GM10847 (cell line): ENCODE data around the gene HMCN1.

Experiments
- POLR2A ChIP-seq: IDR thresholded peaks from 2 replicates; pipeline ENCODE4 v1.6.1; 2011; ENCODE audit not compliant: insufficient read length; ENCODE audit errors: extremely low read depth

HMCN1 gene

GRCh38 chr1:185733818-185734735, at the start of gene HMCN1:
Gene HMCN1, plus strand, starts transcription at chr1:185734391. Its CDS starts 389 bp downstream, at chr1:185734780.
- no peak for TF ChIP-seq POLR2A

DNA sequence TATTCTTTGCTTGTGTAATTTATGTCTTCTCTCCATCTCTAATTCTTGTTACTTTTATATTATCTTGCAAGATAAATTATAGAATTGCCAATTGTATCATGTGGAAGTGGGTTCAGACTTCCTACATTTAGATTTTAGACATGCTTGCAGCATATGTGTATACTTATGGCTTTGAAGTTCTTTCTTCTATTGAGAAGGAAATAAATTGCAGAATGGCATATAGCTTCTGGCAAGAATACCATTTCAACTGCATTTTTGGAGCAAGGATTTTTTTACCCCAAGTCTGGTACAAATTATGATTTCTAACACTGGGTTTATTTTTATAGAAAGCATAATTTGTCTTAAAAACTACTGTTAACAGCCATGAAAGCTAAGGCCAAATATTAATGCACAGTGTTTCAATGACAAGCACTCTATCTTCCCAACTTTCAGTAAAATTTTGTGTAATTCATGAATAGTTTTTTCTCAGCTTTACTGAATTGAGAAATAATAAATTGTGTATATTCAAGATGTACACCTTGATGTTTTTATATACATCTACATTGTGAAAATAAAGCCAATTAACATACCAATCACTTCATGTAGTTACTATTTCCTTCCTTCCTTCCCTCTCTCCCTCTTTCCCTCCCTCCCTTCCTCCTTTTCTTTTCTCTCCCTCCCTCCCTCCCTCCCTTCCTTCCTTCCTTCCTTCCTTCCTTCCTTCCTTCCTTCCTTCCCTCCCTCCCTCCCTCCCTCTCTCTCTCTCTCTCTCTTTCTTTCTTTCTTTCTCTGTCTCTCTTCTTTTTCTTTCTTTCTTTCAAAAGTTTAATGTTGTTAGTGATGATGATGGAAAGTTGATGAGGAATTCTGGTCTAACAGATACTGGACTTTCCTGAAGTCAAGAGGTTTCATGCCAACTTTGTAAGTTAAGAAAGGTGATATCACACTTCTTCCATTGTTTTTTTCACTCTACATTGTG, 47.1 kb upstream of the HMCN1 start:
- no peak for TF ChIP-seq POLR2A

DNA sequence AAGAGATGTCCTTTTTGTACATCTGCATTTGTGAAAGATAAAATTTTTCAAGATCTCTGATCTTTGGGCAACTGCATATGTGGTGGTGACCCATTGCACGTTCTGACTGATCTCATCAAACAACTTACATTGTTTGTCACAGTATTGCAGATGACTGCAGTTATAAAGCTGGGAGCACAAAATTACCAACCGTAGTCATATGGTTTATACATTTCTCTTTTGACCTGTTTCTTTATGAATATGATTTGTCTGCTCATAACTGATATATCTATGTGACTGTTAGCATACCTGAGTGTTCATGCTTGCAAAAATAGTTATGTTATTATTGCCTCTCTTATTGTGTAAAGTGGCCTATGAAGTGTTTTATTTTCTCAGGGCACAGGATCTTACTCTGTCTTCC, 43.7 kb upstream of the HMCN1 start:
- no peak for TF ChIP-seq POLR2A

DNA sequence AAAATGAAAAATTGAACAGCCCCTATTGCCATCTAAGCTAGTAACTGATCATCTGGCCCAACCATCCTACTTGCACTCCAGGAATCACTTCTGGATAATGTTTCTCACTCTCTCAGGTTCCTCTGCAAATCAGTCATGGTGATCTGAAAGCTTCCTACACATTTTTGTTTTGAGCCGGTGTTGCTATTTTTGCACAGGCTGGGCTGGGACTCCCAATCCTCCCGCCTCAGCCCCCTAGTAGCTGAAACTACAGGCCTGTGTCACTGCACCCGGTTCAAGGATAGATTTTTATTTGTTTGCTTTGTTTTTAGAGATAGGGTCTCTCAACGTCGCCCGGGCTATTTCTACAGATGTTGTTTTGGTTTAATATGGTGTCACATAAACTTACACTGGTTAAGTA, 40.5 kb upstream of the HMCN1 start:
- no peak for TF ChIP-seq POLR2A

DNA sequence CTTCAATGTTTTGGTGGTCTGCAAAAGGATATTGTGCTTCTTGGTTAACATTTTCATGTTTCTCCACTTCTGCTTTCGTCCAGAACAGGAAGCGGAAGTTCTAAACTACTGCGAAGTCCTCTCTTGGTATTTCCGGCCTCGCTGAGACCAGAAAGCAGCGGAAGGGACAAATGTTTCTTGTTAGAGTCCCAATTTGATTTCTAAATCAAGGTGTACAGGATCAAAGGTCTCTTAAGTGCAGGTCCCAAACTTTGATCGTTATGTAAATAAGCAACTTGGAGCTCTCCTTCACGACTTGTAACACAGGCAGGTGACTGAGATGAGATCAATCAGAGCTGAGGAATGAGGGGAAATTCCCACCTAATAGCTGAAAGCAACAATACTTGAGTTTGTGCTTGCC, 40.1 kb upstream of the HMCN1 start:
- TF ChIP-seq POLR2A: no peak

- TF ChIP-seq POLR2A: no peak
These were observed 38.9 kb upstream of the HMCN1 start for GRCh38 chr1:185695299-185695698.

DNA sequence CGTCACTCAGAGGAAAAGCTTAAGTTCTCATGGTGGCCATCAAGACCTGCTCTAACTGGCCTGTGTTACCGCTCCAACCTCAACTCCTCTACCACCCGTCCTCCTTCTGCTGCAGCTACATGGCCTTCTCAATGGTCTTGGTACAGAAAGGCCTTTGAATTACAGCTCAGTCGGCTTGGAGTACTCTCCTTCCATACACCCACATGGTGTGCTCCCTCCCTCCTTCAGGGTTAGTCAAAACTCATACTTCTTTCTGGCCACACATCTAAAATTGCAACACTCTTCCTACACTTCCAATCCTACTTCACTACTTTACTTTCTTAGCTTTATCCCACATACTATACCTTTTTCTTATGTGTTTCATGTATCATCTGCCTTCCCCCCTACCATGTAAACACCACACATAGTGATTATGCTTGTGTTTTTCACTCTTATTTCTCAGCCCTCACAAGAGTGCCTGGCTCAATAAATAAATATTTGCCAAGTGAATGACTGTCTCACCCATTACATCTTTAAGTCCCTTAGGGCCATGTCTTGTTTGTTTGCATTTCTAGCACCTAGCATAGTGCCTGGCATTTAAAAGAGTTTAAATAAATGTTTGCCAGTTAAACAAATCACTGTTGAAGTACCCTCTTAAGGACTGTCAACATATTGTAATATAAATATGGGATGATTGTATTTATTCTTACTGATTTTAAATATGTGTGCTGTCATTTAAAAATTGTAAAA, 37.6 kb upstream of the HMCN1 start:
- TF ChIP-seq POLR2A: no peak

DNA sequence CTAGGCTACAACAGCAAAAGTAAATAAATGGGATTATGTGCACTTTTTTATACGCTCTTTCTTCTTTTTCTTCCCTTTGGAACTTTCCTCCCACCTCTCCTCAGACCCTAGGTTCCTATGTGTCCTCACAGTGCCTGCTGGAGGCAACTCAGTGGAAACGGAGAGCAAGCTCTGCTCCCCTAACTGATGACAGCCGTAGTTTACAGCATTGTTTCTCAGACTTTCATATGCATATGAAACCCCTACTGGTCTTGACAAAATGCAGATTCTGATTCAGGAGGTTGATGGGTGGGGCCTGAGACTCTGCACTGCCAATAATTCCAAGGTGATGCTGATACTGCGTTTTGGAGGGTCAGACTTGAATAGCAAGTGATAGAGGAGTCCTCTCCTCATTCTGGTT, 34.3 kb upstream of the HMCN1 start:
- TF ChIP-seq POLR2A: no peak

DNA sequence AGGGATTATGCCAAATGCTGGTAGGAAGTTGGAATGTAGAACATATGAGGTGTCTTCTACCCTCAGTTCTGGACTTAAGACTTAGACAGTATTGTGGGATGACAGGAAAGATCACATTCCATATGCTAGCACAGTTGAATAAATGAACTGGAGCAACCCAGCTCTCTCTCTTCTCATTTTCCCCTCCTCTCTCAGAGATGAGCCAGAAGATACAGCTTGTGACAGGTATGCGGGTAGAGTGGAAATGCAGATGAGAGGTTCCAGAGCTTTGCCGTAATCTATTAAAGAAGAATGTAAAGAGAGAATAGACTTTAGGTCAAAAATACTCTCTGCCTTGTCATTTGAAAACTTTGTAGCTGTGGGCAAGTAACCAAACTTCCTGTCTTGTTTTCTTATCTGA, 32.5 kb upstream of the HMCN1 start:
- TF ChIP-seq POLR2A: no peak

DNA sequence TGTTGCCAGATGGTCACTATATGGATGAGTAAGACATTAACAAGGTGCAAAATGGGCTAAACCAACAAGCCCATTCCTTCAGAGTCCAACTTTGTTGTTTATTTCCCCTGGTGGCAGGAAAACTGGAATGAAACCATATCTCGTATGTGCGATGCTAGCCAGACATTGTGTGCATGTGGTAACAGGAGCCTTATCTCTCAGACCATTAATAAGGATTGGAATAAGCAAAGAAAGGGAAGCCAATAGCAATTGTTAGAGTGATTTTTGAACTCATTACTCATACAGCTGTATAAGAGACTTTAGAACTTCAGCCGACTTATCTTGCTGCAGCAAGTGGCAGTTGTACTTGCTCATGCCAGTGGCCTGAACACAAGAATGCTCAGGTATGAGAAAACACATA, 30.0 kb upstream of the HMCN1 start:
- TF ChIP-seq POLR2A: no peak

DNA sequence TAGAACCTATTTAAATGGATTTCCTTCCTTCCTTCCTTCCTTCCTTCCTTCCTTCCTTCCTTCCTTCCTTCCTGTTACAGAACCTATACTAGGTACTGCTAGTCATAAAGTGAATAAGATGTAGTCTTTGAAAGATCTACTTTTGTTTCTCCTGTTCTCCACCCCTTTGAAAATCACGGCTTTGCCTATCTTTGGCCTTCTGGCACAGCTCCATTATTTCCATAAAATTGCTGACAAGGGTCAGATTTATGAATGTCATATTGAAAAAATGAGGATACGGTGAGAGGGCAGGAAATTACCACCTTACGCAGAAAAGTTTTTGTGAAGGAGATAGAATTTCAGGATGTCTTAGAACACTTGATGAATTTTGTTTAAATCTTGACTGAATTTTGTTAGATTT, 18.1 kb upstream of the HMCN1 start:
- no peak for TF ChIP-seq POLR2A

DNA sequence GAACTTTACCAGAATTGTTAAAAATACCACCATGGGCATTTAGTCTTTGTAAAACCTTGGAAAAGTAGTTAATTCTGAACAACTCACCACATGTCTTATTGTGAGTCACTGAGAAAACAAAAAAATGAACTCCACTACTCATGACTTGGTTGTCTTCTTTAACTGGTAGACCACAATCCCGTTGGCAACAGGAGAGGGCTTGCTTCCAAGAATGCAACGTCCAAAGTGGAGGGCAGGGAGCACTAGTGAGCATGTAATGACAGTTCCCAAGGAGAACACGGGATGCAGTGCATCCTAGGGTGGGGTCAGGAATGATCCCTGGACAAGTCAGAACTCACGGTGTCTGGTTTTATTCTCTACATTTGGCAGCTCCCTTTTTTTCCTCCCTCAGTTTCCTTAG, 15.2 kb upstream of the HMCN1 start:
- TF ChIP-seq POLR2A: no peak

GRCh38 chr1:185720633-185721272, 13.4 kb upstream of the HMCN1 start:
- no peak for TF ChIP-seq POLR2A

DNA sequence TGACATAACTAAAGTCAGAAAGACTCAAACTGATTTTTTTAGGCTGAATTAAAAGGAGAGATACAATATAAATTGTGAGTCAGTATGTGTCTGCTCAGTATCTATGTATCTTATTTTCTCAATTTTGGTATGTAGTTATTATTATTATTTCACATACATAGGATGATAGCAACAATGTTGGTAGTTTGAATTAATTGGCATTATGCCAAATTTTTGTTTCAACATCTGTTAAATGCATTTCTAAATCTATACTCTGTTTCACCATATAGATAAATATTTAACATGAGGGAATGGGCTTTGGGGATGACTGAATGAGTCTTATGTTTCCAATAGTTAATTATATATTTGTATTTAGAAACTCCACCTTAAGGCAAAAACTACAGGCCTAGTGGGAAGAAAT, 12.6 kb upstream of the HMCN1 start:
- no peak for TF ChIP-seq POLR2A

- no peak for TF ChIP-seq POLR2A
These were observed 12.1 kb upstream of the HMCN1 start for GRCh38 chr1:185722098-185722497.
